ENCODE data around the gene RCBTB1.
"Not testable (repeated sequence)": the region's sequence is repeated elsewhere in the genome, so short reads cannot be mapped to it uniquely, and the experiment has no call there.

DNA sequence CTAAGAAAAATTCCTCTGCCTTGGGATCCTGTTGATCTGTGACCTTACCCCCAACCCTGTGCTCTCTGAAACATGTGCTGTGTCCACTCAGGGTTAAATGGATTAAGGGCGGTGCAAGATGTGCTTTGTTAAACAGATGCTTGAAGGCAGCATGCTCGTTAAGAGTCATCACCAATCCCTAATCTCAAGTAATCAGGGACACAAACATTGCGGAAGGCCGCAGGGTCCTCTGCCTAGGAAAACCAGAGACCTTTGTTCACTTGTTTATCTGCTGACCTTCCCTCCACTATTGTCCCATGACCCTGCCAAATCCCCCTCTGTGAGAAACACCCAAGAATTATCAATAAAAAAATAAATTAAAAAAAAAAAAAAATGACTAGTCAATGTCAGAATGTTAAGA lies 8.5 kb upstream of the RCBTB1 start:
- TF ChIP-seq, protein P1, sequence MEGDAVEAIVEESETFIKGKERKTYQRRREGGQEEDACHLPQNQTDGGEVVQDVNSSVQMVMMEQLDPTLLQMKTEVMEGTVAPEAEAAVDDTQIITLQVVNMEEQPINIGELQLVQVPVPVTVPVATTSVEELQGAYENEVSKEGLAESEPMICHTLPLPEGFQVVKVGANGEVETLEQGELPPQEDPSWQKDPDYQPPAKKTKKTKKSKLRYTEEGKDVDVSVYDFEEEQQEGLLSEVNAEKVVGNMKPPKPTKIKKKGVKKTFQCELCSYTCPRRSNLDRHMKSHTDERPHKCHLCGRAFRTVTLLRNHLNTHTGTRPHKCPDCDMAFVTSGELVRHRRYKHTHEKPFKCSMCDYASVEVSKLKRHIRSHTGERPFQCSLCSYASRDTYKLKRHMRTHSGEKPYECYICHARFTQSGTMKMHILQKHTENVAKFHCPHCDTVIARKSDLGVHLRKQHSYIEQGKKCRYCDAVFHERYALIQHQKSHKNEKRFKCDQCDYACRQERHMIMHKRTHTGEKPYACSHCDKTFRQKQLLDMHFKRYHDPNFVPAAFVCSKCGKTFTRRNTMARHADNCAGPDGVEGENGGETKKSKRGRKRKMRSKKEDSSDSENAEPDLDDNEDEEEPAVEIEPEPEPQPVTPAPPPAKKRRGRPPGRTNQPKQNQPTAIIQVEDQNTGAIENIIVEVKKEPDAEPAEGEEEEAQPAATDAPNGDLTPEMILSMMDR (IDR thresholded peaks at IDR 0.05): not testable (repeated sequence)
- TF ChIP-seq POLR2A (IDR thresholded peaks at IDR 0.05): not testable (repeated sequence)

Measured in thyroid gland (tissue), 4 donors.